Heart left ventricle (tissue), 16 donors: ENCODE data around the gene CTAGE6. TPM values are rescaled to one million over a fixed set of nuclear protein-coding genes. Genes with fewer than 3 reads are reported as not detected.
"Not testable (repeated sequence)": the region's sequence is repeated elsewhere in the genome, so short reads cannot be mapped to it uniquely, and the experiment has no call there.

ENCODE experiments used
- ATAC-seq, 4 donors: fragments of 200-7000 bp; cut with Tn5 transposase; one replicate each; pipeline ENCODE4 v1.9.1; 2020 to 2022; ENCODE audit warnings: moderate library complexity in 4 of 4, mild to moderate bottlenecking in 3 of 4, moderate number of reproducible peaks in 1 of 4
- DNase-seq, 5 donors: peaks; one replicate each; pipeline ENCODE4 v3.0.0-alpha.2; 2020
- H3K27ac ChIP-seq, 12 donors: fragments of 200-600 bp; sonication (generic) in 4 of 12; one replicate each; pipeline versions ENCODE4 v1.5.0 to v1.8.0; 2016 to 2022; ENCODE audit warnings: mild to moderate bottlenecking in 2 of 12
- H3K27me3 ChIP-seq, 9 donors: fragments of 200-600 bp; sonication (generic) in 2 of 9; one replicate each; pipeline versions ENCODE4 v1.5.1 to v1.8.0; 2016 to 2022; ENCODE audit warnings: mild to moderate bottlenecking in 3 of 9
- H3K36me3 ChIP-seq, 9 donors: fragments of 200-600 bp; sonication (generic) in 2 of 9; one replicate each; pipeline versions ENCODE4 v1.5.0 to v1.8.0; 2018 to 2022; ENCODE audit warnings: mild to moderate bottlenecking in 2 of 9
- H3K4me1 ChIP-seq, 12 donors: fragments of 200-600 bp; sonication (generic) in 4 of 12; one replicate each; pipeline versions ENCODE4 v1.5.0 to v1.8.0; 2016 to 2022; ENCODE audit warnings: mild to moderate bottlenecking in 3 of 12
- H3K4me3 ChIP-seq, 12 donors: fragments of 200-600 bp; sonication (generic) in 4 of 12; one replicate each; pipeline versions ENCODE4 v1.5.0 to v1.8.0; 2017 to 2022; ENCODE audit warnings: mild to moderate bottlenecking in 9 of 12, moderate library complexity in 4 of 12
- H3K9me3 ChIP-seq, 12 donors: fragments of 200-600 bp; sonication (generic) in 4 of 12; one replicate each; pipeline versions ENCODE4 v1.5.0 to v1.8.0; 2016 to 2022; ENCODE audit warnings: mild to moderate bottlenecking in 1 of 12
- POLR2A ChIP-seq, 2 donors: fragments of 450-650 bp; IDR thresholded peaks; one replicate each; pipeline ENCODE4 v1.6.1; 2017; ENCODE audit warnings: antibody characterized with exemption in 2 of 2, mild to moderate bottlenecking in 2 of 2, moderate library complexity in 2 of 2
- WGBS, 4 donors: extraction: QIAGEN DNeasy Blood & Tissue Kit in 2 of 4; methylation state at CpG; one replicate each; pipeline versions ENCODE4 v1.1.5 to v1.1.7; 2013 to 2018; 5-methylcytosine and 5-hydroxymethylcytosine counted together
- intact Hi-C, 10 donors: fragments of 100-400 bp; cut with DNase I; formaldehyde crosslinking; loops; one replicate each; pipeline versions ENCODE4 v1.11.1 to v1.14.2; 2022
- polyA plus RNA-seq, 2 donors: library from polyadenylated mRNA; stranded (reverse); fragments of 200-250 nt; gene quantifications; one replicate each; pipeline ENCODE4 v1.2.3, GENCODE V29; 2013
- total RNA-seq, 9 donors: library from RNA; depleted of rRNA in 2 of 9; stranded (reverse); fragments of >200 nt in 2 of 9; fragmentation: NEBNext Ultra II Directional in 3 of 9; extraction: Animal tissue kit (Norgen Biotek cat#: 25700) in 3 of 9; gene quantifications; one replicate each; pipeline versions ENCODE4 v1.1.0 to v1.2.4, GENCODE V29; 2016 to 2023
- TF ChIP-seq, protein P1 (sequence below), 12 donors: fragments of 200-600 bp; sonication (generic) in 4 of 12; IDR thresholded peaks; one replicate each; pipeline versions ENCODE4 v1.5.0 to v1.8.0; 2018 to 2022; ENCODE audit warnings: antibody characterized with exemption in 12 of 12, mild to moderate bottlenecking in 5 of 12
- donor health status: ischemic (EF 13 %, LVEDD 7.1; RV severe dilation, severe dysfunction).
- donor health status: healthy with polysubstance abuse.
- donor health status: DM: no; HTN: yes; CAD: no.
- donor health status: DM: no; HTN: no; CAD: no.
- donor health status: ischemic (EF 25% LVEDD 6.9; RV normal size, moderate dysfunction).
- donor health status: ischemic (EF 25% LVEDD 5.7; RV mildly dilated, moderate dysfunction).
- donor health status: healthy.
- donor health status: DM: yes; HTN: yes; CAD: no.
- donor health status: ischemic (EF 35%, LVEDD 5.7; RV mildly dilated, moderate dysfunction).
- donor health status: nonischemic (EF 11% LVEDD 7.7; RV severe dilation, severe dysfunction).
- donor health status: DM: yes; HTN: yes; CAD: no.
- donor health status: PGD.
- donor health status: ischemic (EF 29% LVEDD 5.4; RV normal size, mild dysfunction).
- donor health status: nonischemic (EF 23%, LVEDD 6.1; RV moderate dilation, normal function).

CTAGE6 gene
- total and polyA plus RNA-seq, 11 donors = not detected

DNA sequence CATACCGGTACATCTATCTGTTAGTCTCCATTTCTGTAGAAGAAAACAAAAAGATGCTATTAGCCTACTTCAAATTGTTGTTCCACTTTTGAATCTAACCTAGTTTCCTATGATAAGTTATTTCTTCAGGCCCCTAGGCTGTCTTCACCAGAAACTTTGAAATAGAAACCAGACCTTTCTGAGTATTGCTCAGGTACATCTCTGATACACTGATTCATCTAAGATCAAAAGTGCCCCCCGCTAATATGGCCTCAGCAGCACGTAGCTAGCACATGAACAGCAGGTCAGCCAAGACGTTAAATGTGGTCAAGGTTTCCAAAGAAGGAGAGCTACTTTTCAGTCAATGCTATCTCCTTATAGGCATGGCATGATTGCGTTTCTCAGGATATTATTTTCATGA lies 23.6 kb downstream of the CTAGE6 start:
- TF ChIP-seq, protein P1, sequence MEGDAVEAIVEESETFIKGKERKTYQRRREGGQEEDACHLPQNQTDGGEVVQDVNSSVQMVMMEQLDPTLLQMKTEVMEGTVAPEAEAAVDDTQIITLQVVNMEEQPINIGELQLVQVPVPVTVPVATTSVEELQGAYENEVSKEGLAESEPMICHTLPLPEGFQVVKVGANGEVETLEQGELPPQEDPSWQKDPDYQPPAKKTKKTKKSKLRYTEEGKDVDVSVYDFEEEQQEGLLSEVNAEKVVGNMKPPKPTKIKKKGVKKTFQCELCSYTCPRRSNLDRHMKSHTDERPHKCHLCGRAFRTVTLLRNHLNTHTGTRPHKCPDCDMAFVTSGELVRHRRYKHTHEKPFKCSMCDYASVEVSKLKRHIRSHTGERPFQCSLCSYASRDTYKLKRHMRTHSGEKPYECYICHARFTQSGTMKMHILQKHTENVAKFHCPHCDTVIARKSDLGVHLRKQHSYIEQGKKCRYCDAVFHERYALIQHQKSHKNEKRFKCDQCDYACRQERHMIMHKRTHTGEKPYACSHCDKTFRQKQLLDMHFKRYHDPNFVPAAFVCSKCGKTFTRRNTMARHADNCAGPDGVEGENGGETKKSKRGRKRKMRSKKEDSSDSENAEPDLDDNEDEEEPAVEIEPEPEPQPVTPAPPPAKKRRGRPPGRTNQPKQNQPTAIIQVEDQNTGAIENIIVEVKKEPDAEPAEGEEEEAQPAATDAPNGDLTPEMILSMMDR (IDR thresholded peaks at IDR 0.05) = no peak
- TF ChIP-seq POLR2A (IDR thresholded peaks at IDR 0.05) = no peak
- intact Hi-C loops = no loop called here
- H3K27me3 ChIP-seq = no peaks in the 10 kb centered on the region
- DNase-seq (no peak), ATAC-seq (no peak)
- no peak overlapping the region for H3K4me3 ChIP-seq
- 92 to 96% (median 94%) methylated on average over 5 of the region's 5 CpGs for WGBS, 4 donors
- no peaks in the 10 kb centered on the region for H3K9me3 ChIP-seq
- H3K4me1 ChIP-seq = peaks cover 0 to 5% (median 0%) of the 10 kb centered on the region in 12 donors
- H3K36me3 ChIP-seq = no peaks in the 10 kb centered on the region
- H3K27ac ChIP-seq = no peak overlapping the region

DNA sequence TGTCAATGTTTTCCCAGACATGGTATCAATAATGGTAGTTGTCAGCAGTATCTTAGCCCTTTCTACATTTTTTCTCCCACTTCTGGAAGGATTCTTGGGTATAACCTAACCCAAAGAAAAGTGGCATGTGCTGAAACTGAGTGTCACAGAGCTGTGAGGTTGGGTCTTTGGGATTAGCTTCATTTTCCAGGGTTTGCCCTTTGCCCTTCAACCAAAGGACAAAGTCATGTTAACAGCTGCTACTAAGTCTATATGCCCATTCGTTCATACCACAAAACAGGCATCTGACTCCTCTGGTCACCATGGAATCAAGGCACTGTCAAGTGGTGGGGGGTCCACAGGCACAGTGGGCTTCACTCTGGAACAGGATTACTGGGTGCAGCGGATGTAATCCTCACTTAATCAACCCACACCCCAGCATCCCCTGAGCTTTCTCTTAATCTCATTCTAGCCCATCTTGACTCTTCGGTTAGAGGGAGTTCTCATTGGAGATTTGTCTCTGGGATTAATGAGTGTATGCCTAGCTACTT lies 29.1 kb downstream of the CTAGE6 start:
- Histone ChIP-seq H3K9me3 (no peaks in the 10 kb centered on the region), H3K4me1 (no peaks in the 10 kb centered on the region), H3K4me3 (no peak overlapping the region), H3K36me3 (peaks cover 0 to 6% (median 0%) of the 10 kb centered on the region in 9 donors), H3K27me3 (no peaks in the 10 kb centered on the region), H3K27ac (no peak overlapping the region)
- intact Hi-C loops = no loop called here
- ATAC-seq (no peak), DNase-seq (no peak)
- no peak for TF ChIP-seq POLR2A (IDR thresholded peaks at IDR 0.05)
- TF ChIP-seq, protein P1 (IDR thresholded peaks at IDR 0.05) = no peak
- WGBS, 4 donors = 89 to 93% (median 91%) methylated on average over 3 of the region's 3 CpGs

- DNase-seq, intact Hi-C loops, H3K4me1 ChIP-seq, H3K36me3 ChIP-seq, H3K9me3 ChIP-seq, H3K27me3 ChIP-seq, H3K27ac ChIP-seq, H3K4me3 ChIP-seq: not testable (repeated sequence)
- no CpG with 5 or more reads among the region's 7 CpGs for WGBS, 4 donors
- peak in 1 of 4 donors; percentile 41 for ATAC-seq
Observed at GRCh38 chr7:143727561-143727960, 29.9 kb downstream of the CTAGE6 start.

- H3K9me3 ChIP-seq, H3K36me3 ChIP-seq, DNase-seq, H3K27me3 ChIP-seq, H3K4me3 ChIP-seq, ATAC-seq, H3K4me1 ChIP-seq, H3K27ac ChIP-seq, intact Hi-C loops: not testable (repeated sequence)
- no CpG with 5 or more reads among the region's 6 CpGs for WGBS, 4 donors
Observed at GRCh38 chr7:143726143-143726542, 31.4 kb downstream of the CTAGE6 start.

- H3K27ac ChIP-seq, ATAC-seq, H3K27me3 ChIP-seq, DNase-seq, H3K9me3 ChIP-seq, H3K4me1 ChIP-seq, H3K36me3 ChIP-seq, intact Hi-C loops, H3K4me3 ChIP-seq: not testable (repeated sequence)
- WGBS, 4 donors = no CpG with 5 or more reads among the region's 6 CpGs
Observed at GRCh38 chr7:143720335-143720734, 37.2 kb downstream of the CTAGE6 start.

- H3K36me3 ChIP-seq, H3K27me3 ChIP-seq, H3K4me1 ChIP-seq, DNase-seq, H3K27ac ChIP-seq, H3K4me3 ChIP-seq, H3K9me3 ChIP-seq, ATAC-seq, intact Hi-C loops: not testable (repeated sequence)
Observed at GRCh38 chr7:143715543-143716193, 41.8 kb downstream of the CTAGE6 start.

DNA sequence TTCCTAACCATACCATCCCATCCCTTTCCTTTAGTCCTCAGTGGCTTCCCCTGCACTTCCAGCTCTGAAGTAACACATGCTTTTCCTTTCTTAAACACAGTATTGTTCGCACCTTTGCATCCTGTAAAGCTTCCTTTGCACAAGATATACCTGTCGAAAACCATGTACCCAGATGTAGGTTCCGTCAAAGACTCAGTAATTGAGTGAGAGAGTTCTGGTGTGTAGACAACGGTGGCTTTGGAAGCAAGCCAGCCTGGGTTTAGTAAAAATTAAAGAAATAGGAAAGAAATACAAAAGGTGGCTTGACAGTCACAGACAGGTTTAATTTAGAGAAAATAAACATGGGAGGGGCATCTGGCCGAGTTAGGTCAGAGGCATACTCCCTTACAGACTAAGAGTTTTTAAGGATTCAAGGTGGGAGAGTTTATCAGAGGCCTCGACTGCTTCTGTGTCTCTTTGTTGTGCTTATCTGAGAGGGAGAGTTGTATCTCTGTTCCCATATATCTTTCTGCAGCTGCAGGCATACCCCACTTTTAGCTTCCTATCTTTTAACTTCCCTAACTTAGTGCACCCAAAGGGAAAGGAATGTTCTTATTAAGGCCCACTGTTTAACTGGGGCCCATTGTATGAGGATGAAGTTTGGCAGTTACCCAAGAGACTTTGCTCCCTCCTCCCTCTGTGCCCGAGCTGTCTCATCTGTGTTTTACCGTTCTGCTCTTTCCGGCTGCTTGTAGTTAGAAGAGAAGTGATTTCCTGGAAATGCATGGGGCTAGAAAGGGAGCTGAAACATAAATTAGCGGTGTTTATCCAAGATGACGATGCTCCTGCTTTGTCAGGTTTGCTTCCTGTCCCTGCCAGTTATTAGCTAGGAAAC lies 42.7 kb downstream of the CTAGE6 start:
- H3K27ac ChIP-seq, intact Hi-C loops: not testable (repeated sequence)

GRCh38 chr7:143712381-143712780 lies 45.1 kb downstream of the CTAGE6 start:
- H3K27ac ChIP-seq, H3K4me1 ChIP-seq, H3K36me3 ChIP-seq, intact Hi-C loops, H3K4me3 ChIP-seq, DNase-seq, H3K9me3 ChIP-seq, H3K27me3 ChIP-seq, ATAC-seq: not testable (repeated sequence)
- WGBS, 4 donors = 94 to 97% methylated on average over 2 of the region's 5 CpGs; no CpG with 5 or more reads in 2 of the 4 donors

More for the DNA sequence above, 42.7 kb downstream of the CTAGE6 start:
- ATAC-seq = peak in 1 of 4 donors; percentile 36
- H3K36me3 ChIP-seq, H3K4me1 ChIP-seq, DNase-seq, H3K27me3 ChIP-seq, H3K4me3 ChIP-seq, H3K9me3 ChIP-seq: not testable (repeated sequence)
- WGBS, 4 donors = no CpG with 5 or more reads among the region's 11 CpGs
